Endothelial cell of umbilical vein (primary cell): ENCODE results near the gene MAP3K7CL. TPM values are rescaled to one million over a fixed set of nuclear protein-coding genes. Genes with fewer than 3 reads are reported as not detected.

ENCODE experiments used
- BruUV-seq: library from RNA; stranded (reverse); fragments of 400-500 nt; replicated peaks from 2 replicates; lab custom pipeline; 2021; lab: Mats Ljungman, UMichigan
- CTCF ChIA-PET: fragments of 300-600, 350-600 bp; sonication (Branson Sonifier 250); formaldehyde crosslinking; loops from one replicate; lab custom pipeline; 2021; ENCODE audit warnings: antibody characterized with exemption, inconsistent platforms; lab: Charles Lee
- POLR2A ChIA-PET: fragments of 300-600, 350-600 bp; sonication (Branson Sonifier 250); formaldehyde crosslinking; loops from one replicate; lab custom pipeline; 2021; ENCODE audit warnings: antibody characterized with exemption, inconsistent platforms; lab: Charles Lee
- DNase-seq: peaks from one replicate; pipeline ENCODE4 v3.0.0-alpha.2; 2011; ENCODE audit warnings: low read depth, low spot score
- FAIRE-seq: peaks from 2 replicates; lab custom pipeline; 2011; peaks lifted over from hg19 to GRCh38; lab: Jason Lieb, UNC
- H2AFZ ChIP-seq: 2 replicates; pipeline ENCODE4 v1.6.0; 2012; ENCODE audit warnings: low read depth, low read length, control low read depth, inconsistent platforms
- H3K27ac ChIP-seq: 2 replicates; pipeline ENCODE4 v1.5.1; 2011; ENCODE audit warnings: low read depth, mild to moderate bottlenecking, control low read depth, low read length, moderate library complexity; ENCODE audit not compliant: insufficient read depth
- H3K27me3 ChIP-seq, 2 experiments: 2 replicates each; pipeline versions ENCODE4 v1.6.0 to v1.6.1; 2011; ENCODE audit warnings: low read length in 2 of 2, mixed read lengths in 1 of 2; ENCODE audit not compliant: control insufficient read depth in 2 of 2, insufficient read depth in 2 of 2
- H3K36me3 ChIP-seq, 2 experiments: 2 replicates in 1 of 2; 3 replicates in 1 of 2; pipeline ENCODE4 v1.5.1; 2011; ENCODE audit warnings: low read length in 2 of 2, mild to moderate bottlenecking in 1 of 2, moderate library complexity in 1 of 2; ENCODE audit not compliant: control insufficient read depth in 2 of 2, insufficient read depth in 2 of 2; ENCODE audit errors: extremely low read depth in 1 of 2
- H3K4me1 ChIP-seq: 3 replicates; pipeline ENCODE4 v1.5.1; 2011; ENCODE audit warnings: mild to moderate bottlenecking, low read length; ENCODE audit not compliant: control insufficient read depth, insufficient read depth; ENCODE audit errors: extremely low read depth
- H3K4me2 ChIP-seq: 2 replicates; pipeline ENCODE4 v1.6.1; 2011; ENCODE audit warnings: low read length, control low read depth, mixed read lengths; ENCODE audit not compliant: insufficient read depth
- H3K4me3 ChIP-seq, 3 experiments: fragments of 200-600 bp in 1 of 3; sonication (generic), shearing (Covaris generic) in 1 of 3; replicated peaks in 1 of 3; 2 replicates each; pipeline ENCODE4 v1.5.1; 2011 to 2016; ENCODE audit warnings: control low read depth in 3 of 3, low read length in 3 of 3, mild to moderate bottlenecking in 2 of 3, inconsistent platforms in 1 of 3, low read depth in 1 of 3, moderate library complexity in 1 of 3; ENCODE audit not compliant: insufficient read depth in 1 of 3
- H3K79me2 ChIP-seq: 2 replicates; pipeline ENCODE4 v1.6.0; 2012; ENCODE audit warnings: low read length, inconsistent platforms; ENCODE audit not compliant: control insufficient read depth, insufficient read depth
- H3K9ac ChIP-seq: replicated peaks from 2 replicates; pipeline ENCODE3; 2011; ENCODE audit warnings: low read length, control low read depth; ENCODE audit not compliant: insufficient read depth; ENCODE audit errors: extremely low read depth
- H3K9me1 ChIP-seq: replicated peaks from 3 replicates; pipeline ENCODE4 v1.6.0; 2011; ENCODE audit warnings: mild to moderate bottlenecking, low read length; ENCODE audit not compliant: control insufficient read depth, insufficient read depth; ENCODE audit errors: extremely low read depth
- H3K9me3 ChIP-seq: replicated peaks from 2 replicates; pipeline ENCODE4 v1.5.1; 2012; ENCODE audit warnings: low read length, inconsistent platforms; ENCODE audit not compliant: control insufficient read depth, insufficient read depth
- H4K20me1 ChIP-seq: replicated peaks from 2 replicates; pipeline ENCODE3; 2011; ENCODE audit warnings: mild to moderate bottlenecking, low read length; ENCODE audit not compliant: control insufficient read depth, insufficient read depth; ENCODE audit errors: extremely low read depth
- EZH2 ChIP-seq: IDR thresholded peaks from 2 replicates; pipeline ENCODE4 v1.6.1; 2012; ENCODE audit warnings: borderline replicate concordance, low read depth, mild to moderate bottlenecking, moderate library complexity, low read length, inconsistent platforms; ENCODE audit not compliant: severe bottlenecking
- FOS ChIP-seq: IDR thresholded peaks from 2 replicates; pipeline ENCODE4 v1.6.1; 2011; ENCODE audit warnings: mild to moderate bottlenecking, low read length, moderate library complexity, borderline replicate concordance; ENCODE audit not compliant: insufficient read depth
- GATA2 ChIP-seq: IDR thresholded peaks from 2 replicates; pipeline ENCODE4 v1.7.0; 2011; ENCODE audit warnings: low read depth, mild to moderate bottlenecking, moderate library complexity, mixed read lengths, low read length; ENCODE audit not compliant: insufficient read length, insufficient read depth
- JUN ChIP-seq: IDR thresholded peaks from 2 replicates; pipeline ENCODE4 v1.6.1; 2011; ENCODE audit warnings: borderline replicate concordance, low read depth; ENCODE audit not compliant: insufficient read length, insufficient read depth
- MYC ChIP-seq: IDR thresholded peaks from one replicate; pipeline ENCODE4 v1.6.1; 2011; ENCODE audit warnings: mild to moderate bottlenecking, low read depth, low read length
- POLR2A ChIP-seq: IDR thresholded peaks from 2 replicates; pipeline ENCODE4 v1.6.1; 2012; ENCODE audit warnings: low read depth, mild to moderate bottlenecking, control low read depth, low read length
- POLR2AphosphoS5 ChIP-seq: IDR thresholded peaks from 2 replicates; pipeline ENCODE4 v1.6.1; 2012; ENCODE audit warnings: low read depth, mild to moderate bottlenecking, control low read depth, low read length, moderate library complexity; ENCODE audit not compliant: insufficient read depth
- dilution Hi-C: fragments of 300-500 bp; cut with MboI; formaldehyde crosslinking; loops from one replicate; pipeline ENCODE4 v1.15.0; 2019; ENCODE audit warnings: low sequenced_read_pairs; ENCODE audit not compliant: extremely low pct_ligation_motif_present
- intact Hi-C: fragments of 100-400 bp; cut with micrococcal nuclease; formaldehyde crosslinking; loops from one replicate; pipeline ENCODE4 v1.10.0; 2022
- polyA plus RNA-seq, 4 experiments: library from polyadenylated mRNA; depleted of rRNA in 3 of 4; stranded (reverse) in 3 of 4; unstranded in 1 of 4; fragments of >200 nt; gene quantifications; 2 replicates each; pipeline versions ENCODE4 v1.2.1 to v1.2.3, GENCODE V29; 2011 to 2012; ENCODE audit warnings: missing spikeins in 1 of 4
- total RNA-seq: library from RNA; stranded (reverse); gene quantifications from 2 replicates; pipeline ENCODE4 v1.2.3, GENCODE V29; 2021
- TF ChIP-seq, protein P1 (sequence below): IDR thresholded peaks from 2 replicates; pipeline ENCODE4 v1.6.1; 2011; ENCODE audit not compliant: insufficient read depth, insufficient read length
- TF ChIP-seq, protein P2 (sequence below), 2 donors: IDR thresholded peaks; 1 replicate in 1 of 2; 2 replicates in 1 of 2; pipeline ENCODE4 v1.5.1; 2011; ENCODE audit warnings: low read length in 2 of 2, mild to moderate bottlenecking in 2 of 2, moderate library complexity in 2 of 2, control low read depth in 1 of 2, inconsistent platforms in 1 of 2, low read depth in 1 of 2; ENCODE audit not compliant: insufficient read depth in 1 of 2; ENCODE audit errors: extremely low read depth in 1 of 2

Gene MAP3K7CL
- total and polyA plus RNA-seq, 2 donors (not counting 3 experiments of a cell fraction or from before 2014, with no cell fraction given), result 6.1 to 8.1 TPM

DNA sequence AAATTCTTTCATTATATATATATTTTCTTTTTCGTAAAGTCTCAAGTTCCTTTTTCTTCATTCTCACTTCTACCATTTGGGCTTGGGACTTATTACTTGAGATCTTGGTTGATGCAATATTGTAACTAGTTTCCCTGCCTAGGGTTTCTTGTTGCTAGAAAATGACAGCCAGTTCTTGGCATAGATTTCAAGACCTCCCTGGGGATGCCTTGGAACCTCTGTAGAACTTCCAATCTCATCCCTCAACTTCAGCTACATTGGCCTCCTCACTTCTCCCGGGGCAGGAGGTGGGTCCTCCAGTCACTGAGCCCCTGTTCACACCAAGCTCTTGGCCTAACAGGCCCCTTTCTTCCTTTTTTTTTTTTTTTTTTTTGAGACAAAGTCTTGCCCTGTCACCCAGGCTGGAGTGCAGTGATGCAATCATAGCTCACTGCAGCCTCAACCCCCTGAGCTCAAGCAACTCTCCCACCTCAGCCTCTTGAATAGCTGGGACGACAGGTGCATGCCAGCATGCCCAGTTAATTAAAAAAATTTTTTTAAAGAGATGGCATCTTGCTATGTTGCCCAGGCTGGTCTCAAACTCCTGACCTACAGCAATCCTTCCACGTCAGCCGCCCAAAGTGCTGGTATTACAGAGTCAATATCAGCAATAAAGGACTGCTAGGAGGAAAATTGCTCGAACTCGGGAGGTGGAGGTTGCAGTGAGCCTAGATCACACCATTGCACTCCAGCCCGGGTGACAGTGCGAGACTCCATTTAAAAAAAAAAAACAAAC lies 33.1 kb downstream of the MAP3K7CL start:
- Histone ChIP-seq H3K9ac (no peak overlapping the region), H2AFZ (no peak overlapping the region), H3K4me1 (peaks cover 9% of the 10 kb centered on the region), H3K4me3 (no peak overlapping the region), H3K36me3 (no peaks in the 10 kb centered on the region), H3K79me2 (no peaks in the 10 kb centered on the region), H3K27me3 (no peaks in the 10 kb centered on the region), H4K20me1 (no peaks in the 10 kb centered on the region), H3K27ac (peak overlapping the region; percentile 58), H3K9me1 (no peaks in the 10 kb centered on the region), H3K4me2 (no peak overlapping the region), H3K9me3 (no peaks in the 10 kb centered on the region)
- TF ChIP-seq EZH2 (no peak), POLR2AphosphoS5 (no peak), JUN (no peak), MYC (no peak), POLR2A (no peak), GATA2 (no peak), FOS (no peak)
- TF ChIP-seq, protein P1, sequence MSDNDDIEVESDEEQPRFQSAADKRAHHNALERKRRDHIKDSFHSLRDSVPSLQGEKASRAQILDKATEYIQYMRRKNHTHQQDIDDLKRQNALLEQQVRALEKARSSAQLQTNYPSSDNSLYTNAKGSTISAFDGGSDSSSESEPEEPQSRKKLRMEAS, result no peak
- TF ChIP-seq, protein P2, sequence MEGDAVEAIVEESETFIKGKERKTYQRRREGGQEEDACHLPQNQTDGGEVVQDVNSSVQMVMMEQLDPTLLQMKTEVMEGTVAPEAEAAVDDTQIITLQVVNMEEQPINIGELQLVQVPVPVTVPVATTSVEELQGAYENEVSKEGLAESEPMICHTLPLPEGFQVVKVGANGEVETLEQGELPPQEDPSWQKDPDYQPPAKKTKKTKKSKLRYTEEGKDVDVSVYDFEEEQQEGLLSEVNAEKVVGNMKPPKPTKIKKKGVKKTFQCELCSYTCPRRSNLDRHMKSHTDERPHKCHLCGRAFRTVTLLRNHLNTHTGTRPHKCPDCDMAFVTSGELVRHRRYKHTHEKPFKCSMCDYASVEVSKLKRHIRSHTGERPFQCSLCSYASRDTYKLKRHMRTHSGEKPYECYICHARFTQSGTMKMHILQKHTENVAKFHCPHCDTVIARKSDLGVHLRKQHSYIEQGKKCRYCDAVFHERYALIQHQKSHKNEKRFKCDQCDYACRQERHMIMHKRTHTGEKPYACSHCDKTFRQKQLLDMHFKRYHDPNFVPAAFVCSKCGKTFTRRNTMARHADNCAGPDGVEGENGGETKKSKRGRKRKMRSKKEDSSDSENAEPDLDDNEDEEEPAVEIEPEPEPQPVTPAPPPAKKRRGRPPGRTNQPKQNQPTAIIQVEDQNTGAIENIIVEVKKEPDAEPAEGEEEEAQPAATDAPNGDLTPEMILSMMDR (IDR thresholded peaks at IDR 0.05; ENCODE audit: extremely low read depth in 1 of 2, insufficient read depth in 1 of 2, low read depth in 1 of 2, low read length in 2 of 2), result no peak
- POLR2A ChIA-PET, result interaction anchor here (1.4 kb wide), 1 partner anchor 136 kb away, joined by 4 read pairs; the partner anchor contains the start of gene BACH1
- CTCF ChIA-PET, result interaction anchor here (0.6 to 4.7 kb wide), 37 partner anchors 9 to 215 kb away, joined by 3 to 180 read pairs (median 6); partner anchors contain the start of gene BACH1
- TSS peak; percentile 84 for BruUV-seq
- intact Hi-C loops (loop anchor here (1.0 to 5.0 kb wide), 7 partner anchors 18 to 684 kb away; partner anchors contain the start of gene BACH1), dilution Hi-C loops (no loop called here)
- DNase-seq, result no peak
- FAIRE-seq, result no peak
